ENCODE measurements around the gene CLDN22.

The CLDN22 gene

GRCh38 chr4:183348706-183349659 is 28.9 kb upstream of the CLDN22 start:
- peaks cover 18 to 49% (median 27%) of the 10 kb centered on the region in 10 experiments for H3K4me1 ChIP-seq
- H3K4me2 ChIP-seq: peak overlapping the region in 5 of 11 experiments; percentile 18 to 91 (median 73); a peak in 9 of 22 replicates
- peak overlapping the region in 1 of 11 experiments; percentile 4; a peak in 1 of 22 replicates for H3K9ac ChIP-seq
- no peak overlapping the region for H3K4me3 ChIP-seq
- peak overlapping the region in 4 of 11 experiments; percentile 50 to 73 (median 62); a peak in 7 of 22 replicates for H3K27ac ChIP-seq
- H3K27me3 ChIP-seq: no peaks in the 10 kb centered on the region
- no peaks in the 10 kb centered on the region for H4K20me1 ChIP-seq
- no peak for TF ChIP-seq Cebpa-rat (IDR thresholded peaks at IDR 0.05)
- H3K9me3 ChIP-seq (replicated peaks in 1 of 11): 0 out of 22 replicates have a peak, but pooled peaks cover 0 to 4% (median 0%) of the 10 kb centered on the region in 11 experiments
- no peaks in the 10 kb centered on the region for H3K36me3 ChIP-seq

GRCh38 chr4:183348136-183348535 is 28.1 kb upstream of the CLDN22 start:
- Histone ChIP-seq H3K36me3 (no peaks in the 10 kb centered on the region), H3K4me3 (no peak overlapping the region), H3K4me2 (peak overlapping the region in 5 of 11 experiments; percentile 18 to 91 (median 73); a peak in 9 of 22 replicates), H3K9ac (no peak overlapping the region), H3K4me1 (peaks cover 27 to 57% (median 35%) of the 10 kb centered on the region in 10 experiments), H4K20me1 (no peaks in the 10 kb centered on the region), H3K9me3 (replicated peaks in 1 of 11) (0 out of 22 replicates have a peak, but pooled peaks cover 0 to 4% (median 0%) of the 10 kb centered on the region in 11 experiments), H3K27ac (peak overlapping the region in 3 of 11 experiments; percentile 55 to 73 (median 70); a peak in 6 of 22 replicates), H3K27me3 (no peaks in the 10 kb centered on the region)
- TF ChIP-seq Cebpa-rat (IDR thresholded peaks at IDR 0.05): no peak

- no peak for TF ChIP-seq Cebpa-rat (IDR thresholded peaks at IDR 0.05)
- H3K36me3 ChIP-seq: no peaks in the 10 kb centered on the region
- H3K27ac ChIP-seq: peak overlapping the region in 1 of 11 experiments; percentile 73; a peak in 1 of 22 replicates
- peaks cover 0 to under 1% (median 0%) of the 10 kb centered on the region in 11 experiments; a peak in 1 of 22 replicates for H3K27me3 ChIP-seq
- no peak overlapping the region for H3K4me3 ChIP-seq
- H3K9ac ChIP-seq: no peak overlapping the region
- H3K9me3 ChIP-seq (replicated peaks in 1 of 11): 0 out of 22 replicates have a peak, but pooled peaks cover 0 to 4% (median 0%) of the 10 kb centered on the region in 11 experiments
- no peaks in the 10 kb centered on the region for H4K20me1 ChIP-seq
- peaks cover 31 to 63% (median 40%) of the 10 kb centered on the region in 10 experiments for H3K4me1 ChIP-seq
- peak overlapping the region in 5 of 11 experiments; percentile 16 to 91 (median 73); a peak in 8 of 22 replicates for H3K4me2 ChIP-seq
Observed at GRCh38 chr4:183347566-183347965, 27.5 kb upstream of the CLDN22 start.

- H3K4me2 ChIP-seq: peak overlapping the region in 3 of 11 experiments; percentile 73 to 91 (median 83); a peak in 4 of 22 replicates
- H3K27me3 ChIP-seq: peaks cover 0 to 4% (median 0%) of the 10 kb centered on the region in 11 experiments; a peak in 1 of 22 replicates
Observed at GRCh38 chr4:183347146-183347545, 27.1 kb upstream of the CLDN22 start.

GRCh38 chr4:183345261-183345660 is 25.2 kb upstream of the CLDN22 start:
- H4K20me1 ChIP-seq: no peaks in the 10 kb centered on the region
- H3K27me3 ChIP-seq: peaks cover 0 to 4% (median 0%) of the 10 kb centered on the region in 11 experiments; a peak in 1 of 22 replicates
- no peak overlapping the region for H3K4me3 ChIP-seq
- H3K9ac ChIP-seq: no peak overlapping the region
- TF ChIP-seq Cebpa-rat (IDR thresholded peaks at IDR 0.05): no peak
- no peak overlapping the region for H3K27ac ChIP-seq
- H3K9me3 ChIP-seq (replicated peaks in 1 of 11): 0 out of 22 replicates have a peak, but pooled peaks cover 0 to 4% (median 0%) of the 10 kb centered on the region in 11 experiments
- H3K4me2 ChIP-seq: peak overlapping the region in 10 of 11 experiments; percentile 0 to 88 (median 58); a peak in 12 of 22 replicates
- H3K4me1 ChIP-seq: peaks cover 35 to 65% (median 45%) of the 10 kb centered on the region in 10 experiments
- H3K36me3 ChIP-seq: no peaks in the 10 kb centered on the region

More at GRCh38 chr4:183347146-183347545, 27.1 kb upstream of the CLDN22 start:
- H3K4me1 ChIP-seq: peaks cover 35 to 67% (median 44%) of the 10 kb centered on the region in 10 experiments
- H3K9me3 ChIP-seq (replicated peaks in 1 of 11): 0 out of 22 replicates have a peak, but pooled peaks cover 0 to 4% (median 0%) of the 10 kb centered on the region in 11 experiments
- H4K20me1 ChIP-seq: no peaks in the 10 kb centered on the region
- no peak overlapping the region for H3K27ac ChIP-seq
- no peak overlapping the region for H3K4me3 ChIP-seq
- no peak overlapping the region for H3K9ac ChIP-seq
- no peaks in the 10 kb centered on the region for H3K36me3 ChIP-seq
- TF ChIP-seq Cebpa-rat (IDR thresholded peaks at IDR 0.05): no peak

- Histone ChIP-seq H3K36me3 (no peaks in the 10 kb centered on the region), H3K9ac (no peak overlapping the region), H4K20me1 (no peaks in the 10 kb centered on the region), H3K27me3 (peaks cover 0 to 4% (median 0%) of the 10 kb centered on the region in 11 experiments; a peak in 1 of 22 replicates), H3K4me1 (peaks cover 35 to 62% (median 45%) of the 10 kb centered on the region in 10 experiments), H3K4me2 (peak overlapping the region; percentile 0 to 88 (median 73); a peak in 15 of 22 replicates), H3K27ac (no peak overlapping the region; a peak in 2 of 22 replicates), H3K9me3 (replicated peaks in 1 of 11) (0 out of 22 replicates have a peak, but pooled peaks cover 0 to 4% (median 0%) of the 10 kb centered on the region in 11 experiments), H3K4me3 (no peak overlapping the region)
- TF ChIP-seq Cebpa-rat (IDR thresholded peaks at IDR 0.05): no peak
Observed at GRCh38 chr4:183344523-183345255, 24.6 kb upstream of the CLDN22 start.

- H3K4me1 ChIP-seq: peaks cover 35 to 52% (median 41%) of the 10 kb centered on the region in 10 experiments
- H3K36me3 ChIP-seq: no peaks in the 10 kb centered on the region
- peaks cover 0 to 4% (median 0%) of the 10 kb centered on the region in 11 experiments; a peak in 1 of 22 replicates for H3K27me3 ChIP-seq
- H3K4me2 ChIP-seq: peak overlapping the region in 10 of 11 experiments; percentile 73 to 88 (median 82); a peak in 20 of 22 replicates
- TF ChIP-seq Cebpa-rat (IDR thresholded peaks at IDR 0.05): no peak
- H3K4me3 ChIP-seq: 0 out of 20 replicates have a peak overlapping the region, but pooled peaks of 1 of the 10 experiments have one; percentile 51
- peak overlapping the region in 4 of 11 experiments; percentile 65 to 79 (median 72); a peak in 3 of 22 replicates for H3K27ac ChIP-seq
- peak overlapping the region in 3 of 11 experiments; percentile 59 to 73 (median 67); a peak in 3 of 22 replicates for H3K9ac ChIP-seq
- H4K20me1 ChIP-seq: no peaks in the 10 kb centered on the region
- 0 out of 22 replicates have a peak, but pooled peaks cover 0 to 4% (median 0%) of the 10 kb centered on the region in 11 experiments for H3K9me3 ChIP-seq (replicated peaks in 1 of 11)
Observed at GRCh38 chr4:183343730-183344129, 23.7 kb upstream of the CLDN22 start.

Data from BLaER1 treated with 17β-estradiol and CSF1 and Interleukin-3, amounts not matched to agents 10 nM and 100 nM (cell line).